ENCODE measurements around the gene ELMO1. TPM values are rescaled to one million over a fixed set of nuclear protein-coding genes. Genes with fewer than 3 reads are reported as not detected.
A peak's percentile ranks its signal among the peaks of the same experiment; 100 is the strongest.

The ELMO1 gene
- total RNA-seq, 1 experiment from 2014 or later: not detected

- no peak for DNase-seq
- H3K4me3 ChIP-seq: no peak overlapping the region
- H3K36me3 ChIP-seq: no peaks in the 10 kb centered on the region
Measured at GRCh38 chr7:37097983-37098382, 350.7 kb downstream of the ELMO1 start.

DNA sequence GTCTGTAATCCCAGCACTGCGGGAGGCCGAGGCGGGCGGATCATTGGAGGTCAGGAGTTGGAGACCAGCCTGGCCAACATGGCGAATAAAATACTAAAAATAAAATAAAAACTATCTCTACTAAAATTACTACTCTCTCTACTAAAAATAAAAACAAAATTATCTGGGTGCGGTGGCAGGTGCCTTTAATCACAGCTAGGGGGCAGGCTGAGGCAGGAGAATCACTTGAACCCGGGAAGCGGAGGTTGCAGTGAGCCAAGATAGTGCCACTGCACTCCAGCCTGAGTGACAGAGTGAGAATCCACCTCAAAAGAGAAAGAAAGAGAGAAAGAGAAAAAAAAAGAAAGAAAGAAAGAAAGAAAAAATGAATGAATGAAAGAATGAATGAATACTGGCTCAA, 351.4 kb downstream of the ELMO1 start:
- Histone ChIP-seq H3K4me3 (no peak overlapping the region), H3K36me3 (no peaks in the 10 kb centered on the region), H3K27me3 (no peaks in the 10 kb centered on the region), H3K9me3 (no peaks in the 10 kb centered on the region)
- DNase-seq: no peak

More at GRCh38 chr7:37097983-37098382, 350.7 kb downstream of the ELMO1 start:
- Histone ChIP-seq H3K9me3 (no peaks in the 10 kb centered on the region), H3K27me3 (no peaks in the 10 kb centered on the region)

DNA sequence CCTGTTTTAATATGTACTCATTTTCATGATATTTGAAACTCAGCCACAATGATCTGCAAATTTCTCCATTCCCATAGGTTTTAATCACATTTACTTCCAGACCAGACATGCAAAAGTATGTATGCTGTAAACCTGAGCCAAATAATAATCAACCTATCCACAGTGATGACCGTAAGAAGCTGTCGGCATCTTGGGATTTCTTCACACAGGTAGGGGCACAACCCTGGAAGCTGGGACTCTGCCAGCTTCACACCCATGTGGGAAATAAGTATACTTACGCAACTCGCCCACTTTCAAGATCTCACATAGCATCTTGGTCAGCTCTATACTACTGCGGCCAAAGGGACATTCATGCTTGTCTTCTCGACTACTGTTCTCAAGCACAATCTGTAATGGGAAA, 352.3 kb downstream of the ELMO1 start:
- Histone ChIP-seq H3K36me3 (no peaks in the 10 kb centered on the region), H3K9me3 (no peaks in the 10 kb centered on the region), H3K27me3 (no peaks in the 10 kb centered on the region), H3K4me3 (no peak overlapping the region)
- DNase-seq: no peak

- Histone ChIP-seq H3K27me3 (no peaks in the 10 kb centered on the region), H3K36me3 (no peaks in the 10 kb centered on the region), H3K4me3 (no peak overlapping the region), H3K9me3 (no peaks in the 10 kb centered on the region)
- DNase-seq: no peak
Measured at GRCh38 chr7:37095122-37095521, 353.5 kb downstream of the ELMO1 start.

- Histone ChIP-seq H3K36me3 (no peaks in the 10 kb centered on the region), H3K27me3 (no peaks in the 10 kb centered on the region), H3K9me3 (no peaks in the 10 kb centered on the region), H3K4me3 (no peak overlapping the region)
- no peak for DNase-seq
Measured at GRCh38 chr7:37093257-37093656, 355.4 kb downstream of the ELMO1 start.

DNA sequence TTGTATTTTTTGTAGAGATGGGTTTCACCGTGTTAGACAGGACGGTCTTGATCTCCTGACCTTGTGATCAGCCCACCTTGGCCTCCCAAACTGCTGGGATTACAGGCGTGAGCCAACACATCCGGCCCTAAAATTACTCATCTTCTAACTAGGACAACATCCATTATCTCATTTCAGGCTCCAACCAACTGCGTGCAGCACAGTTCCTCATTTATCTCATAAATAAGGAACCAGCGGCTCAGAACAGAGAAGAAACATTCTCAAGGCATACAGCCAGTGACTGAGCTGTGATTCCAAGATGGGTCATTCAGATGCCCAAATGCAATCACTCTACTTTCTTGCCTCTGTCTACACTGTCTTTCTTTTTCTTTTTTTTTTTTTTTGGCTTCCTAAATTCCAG, 356.1 kb downstream of the ELMO1 start:
- no peak overlapping the region for H3K4me3 ChIP-seq

DNA sequence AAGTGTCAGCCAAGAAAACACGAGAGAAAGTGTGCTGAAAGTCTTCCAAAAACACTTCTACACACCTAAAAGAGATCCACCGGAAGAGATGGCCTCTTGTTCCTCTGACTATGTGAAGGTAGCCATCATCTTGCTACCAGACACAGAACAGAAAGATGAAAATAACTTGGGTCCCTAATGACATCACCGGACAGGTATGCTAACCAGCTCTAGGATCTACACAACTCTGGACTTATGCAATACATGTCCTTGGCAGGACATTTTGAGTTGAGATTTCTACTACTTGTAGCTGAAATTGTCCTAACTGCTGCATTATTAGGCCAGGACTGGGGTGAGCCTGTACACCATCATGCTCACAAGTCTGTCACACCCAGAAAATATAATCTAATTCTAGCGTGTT, 358.7 kb downstream of the ELMO1 start:
- no peaks in the 10 kb centered on the region for H3K9me3 ChIP-seq
- H3K27me3 ChIP-seq: no peaks in the 10 kb centered on the region
- no peak overlapping the region for H3K4me3 ChIP-seq
- no peak for DNase-seq
- no peaks in the 10 kb centered on the region for H3K36me3 ChIP-seq

More for the DNA sequence above, 356.1 kb downstream of the ELMO1 start:
- Histone ChIP-seq H3K9me3 (no peaks in the 10 kb centered on the region), H3K36me3 (no peaks in the 10 kb centered on the region), H3K27me3 (no peaks in the 10 kb centered on the region)
- DNase-seq: no peak

- Histone ChIP-seq H3K4me3 (no peak overlapping the region), H3K9me3 (no peaks in the 10 kb centered on the region), H3K36me3 (no peaks in the 10 kb centered on the region), H3K27me3 (no peaks in the 10 kb centered on the region)
- DNase-seq: no peak
Measured at GRCh38 chr7:37085600-37085999, 363.1 kb downstream of the ELMO1 start.

GRCh38 chr7:37084303-37084702, 364.4 kb downstream of the ELMO1 start:
- no peaks in the 10 kb centered on the region for H3K27me3 ChIP-seq
- no peaks in the 10 kb centered on the region for H3K9me3 ChIP-seq
- H3K4me3 ChIP-seq: no peak overlapping the region
- no peak for DNase-seq
- H3K36me3 ChIP-seq: no peaks in the 10 kb centered on the region

DNA sequence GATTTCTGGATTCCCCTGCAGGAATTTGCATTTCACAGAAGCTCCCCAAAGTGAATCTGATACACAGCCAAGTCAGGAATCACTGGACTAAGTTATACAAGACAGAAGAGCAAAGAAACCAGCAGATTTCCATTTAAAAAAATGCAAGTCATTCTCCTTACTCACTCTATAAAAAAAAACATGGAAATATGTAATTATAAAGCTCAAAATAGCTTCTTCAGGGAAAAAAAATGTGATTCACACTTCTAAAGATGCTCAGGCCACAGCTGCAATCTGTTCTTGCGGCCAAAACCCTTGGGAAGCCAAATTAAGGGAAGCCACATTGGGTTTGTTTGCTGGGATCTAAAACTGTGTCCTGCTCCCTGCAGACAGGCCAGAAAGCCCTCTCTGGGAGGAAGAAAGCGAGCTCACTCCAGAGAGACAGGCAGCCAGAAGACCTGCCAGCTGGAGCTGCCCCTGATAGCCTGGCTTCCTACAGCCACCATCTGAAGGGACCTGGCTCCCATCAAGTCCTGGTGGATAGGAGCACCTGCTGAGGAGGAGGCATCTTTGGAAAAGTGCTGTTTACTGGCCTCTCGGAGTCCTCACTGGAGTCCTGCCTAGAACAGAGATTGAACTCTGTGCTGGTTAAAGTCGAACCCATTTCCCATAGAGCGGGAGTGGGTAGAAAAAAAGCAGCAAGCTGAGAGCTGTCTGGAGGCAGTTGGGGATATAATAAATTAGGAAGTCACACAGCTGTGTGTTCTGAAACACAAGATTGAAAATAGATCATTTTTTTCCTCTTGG, 365.2 kb downstream of the ELMO1 start:
- Histone ChIP-seq H3K9me3 (no peaks in the 10 kb centered on the region), H3K27me3 (no peaks in the 10 kb centered on the region), H3K4me3 (no peak overlapping the region), H3K36me3 (no peaks in the 10 kb centered on the region)
- DNase-seq: peak; percentile 39

DNA sequence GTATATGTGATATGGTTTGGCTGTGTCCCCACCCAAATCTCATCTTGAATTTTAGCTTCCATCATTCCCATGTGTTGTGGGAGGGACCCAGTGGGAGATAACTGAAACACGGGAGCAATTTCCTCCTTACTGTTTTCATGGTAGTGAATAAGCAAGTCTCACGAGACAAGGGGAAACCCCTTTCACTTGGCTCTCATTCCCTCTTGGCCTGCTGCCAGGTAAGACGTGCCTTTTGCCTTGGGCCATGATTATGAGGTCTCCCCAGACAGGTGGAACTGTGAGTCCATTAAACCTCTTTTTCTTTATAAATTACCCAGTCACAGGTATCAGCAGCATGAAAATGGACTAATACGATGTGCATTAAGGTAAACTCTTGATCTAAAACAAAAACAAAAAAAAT, 367.2 kb downstream of the ELMO1 start:
- H3K4me3 ChIP-seq: no peak overlapping the region
- H3K36me3 ChIP-seq: no peaks in the 10 kb centered on the region
- H3K9me3 ChIP-seq: no peaks in the 10 kb centered on the region
- H3K27me3 ChIP-seq: no peaks in the 10 kb centered on the region
- DNase-seq: no peak

GRCh38 chr7:37079420-37079819, 369.2 kb downstream of the ELMO1 start:
- no peaks in the 10 kb centered on the region for H3K9me3 ChIP-seq
- no peak overlapping the region for H3K4me3 ChIP-seq
- H3K36me3 ChIP-seq: no peaks in the 10 kb centered on the region
- no peaks in the 10 kb centered on the region for H3K27me3 ChIP-seq
- no peak for DNase-seq

- Histone ChIP-seq H3K9me3 (no peaks in the 10 kb centered on the region), H3K27me3 (no peaks in the 10 kb centered on the region), H3K4me3 (no peak overlapping the region), H3K36me3 (no peaks in the 10 kb centered on the region)
- no peak for DNase-seq
Measured at GRCh38 chr7:37076668-37077067, 372.0 kb downstream of the ELMO1 start.

DNA sequence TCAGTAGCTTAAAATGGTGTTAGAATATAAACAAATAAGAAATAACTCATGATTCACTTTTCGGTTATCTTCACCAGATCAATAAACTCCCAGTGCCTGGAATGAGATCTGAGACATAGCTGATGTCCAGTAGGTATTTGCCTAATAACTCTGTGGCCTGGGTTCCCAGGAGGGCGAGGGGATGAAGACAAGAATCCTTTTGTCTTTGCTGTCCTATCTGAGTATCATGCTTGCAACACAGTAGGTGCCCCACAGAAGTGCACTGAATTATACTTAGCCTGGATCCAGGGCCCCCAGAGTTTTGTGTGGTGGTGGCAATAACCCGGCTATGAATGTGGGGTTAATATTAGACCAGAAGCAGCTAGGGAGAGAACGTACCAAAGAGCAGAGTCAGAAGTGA, 374.3 kb downstream of the ELMO1 start:
- H3K36me3 ChIP-seq: no peaks in the 10 kb centered on the region
- H3K9me3 ChIP-seq: no peaks in the 10 kb centered on the region
- no peak for DNase-seq
- H3K4me3 ChIP-seq: no peak overlapping the region
- no peaks in the 10 kb centered on the region for H3K27me3 ChIP-seq

GRCh38 chr7:37071124-37071523, 377.5 kb downstream of the ELMO1 start:
- DNase-seq: no peak
- no peak overlapping the region for H3K4me3 ChIP-seq
- no peaks in the 10 kb centered on the region for H3K27me3 ChIP-seq
- H3K36me3 ChIP-seq: no peaks in the 10 kb centered on the region
- no peaks in the 10 kb centered on the region for H3K9me3 ChIP-seq

DNA sequence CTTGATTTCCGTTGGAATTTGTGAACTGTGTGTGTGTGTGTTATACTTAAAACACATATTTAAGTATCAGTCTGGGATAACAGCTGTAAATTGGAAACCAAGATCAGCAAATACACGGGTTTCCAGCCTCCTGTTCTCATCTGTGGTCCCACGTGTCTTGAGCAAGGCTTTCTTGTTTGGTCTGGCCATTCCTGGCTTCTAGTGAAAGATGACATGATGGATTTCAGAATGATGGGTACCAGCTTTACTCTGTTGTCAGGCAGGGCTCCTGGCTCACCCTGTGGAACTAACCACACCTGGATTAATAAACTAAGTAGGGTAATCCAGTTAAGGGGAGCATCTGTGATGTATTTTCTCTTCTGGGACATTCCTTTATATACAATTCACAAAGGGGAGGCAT, 378.2 kb downstream of the ELMO1 start:
- Histone ChIP-seq H3K4me3 (no peak overlapping the region), H3K36me3 (no peaks in the 10 kb centered on the region), H3K27me3 (no peaks in the 10 kb centered on the region), H3K9me3 (no peaks in the 10 kb centered on the region)
- DNase-seq: no peak

DNA sequence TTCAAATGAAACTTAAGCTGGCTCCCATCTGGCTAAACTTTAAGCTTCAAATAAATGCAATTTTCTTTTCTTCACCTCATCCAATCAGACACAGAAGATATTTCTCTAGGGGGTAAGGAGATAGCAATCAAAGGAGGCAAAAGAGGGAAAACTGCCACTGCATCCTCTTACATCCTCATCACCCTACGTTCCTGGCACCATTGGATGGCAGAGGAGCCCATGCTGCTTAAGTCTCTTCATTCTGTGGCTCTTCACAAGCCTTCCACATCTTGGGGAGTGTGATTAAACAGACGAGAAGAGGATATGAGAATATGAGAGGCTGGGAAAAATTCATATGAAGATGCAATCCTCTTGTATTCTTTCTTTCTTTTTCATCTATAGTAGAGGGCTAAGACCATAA, 378.6 kb downstream of the ELMO1 start:
- H3K36me3 ChIP-seq: no peaks in the 10 kb centered on the region
- DNase-seq: no peak
- no peak overlapping the region for H3K4me3 ChIP-seq
- no peaks in the 10 kb centered on the region for H3K27me3 ChIP-seq
- no peaks in the 10 kb centered on the region for H3K9me3 ChIP-seq

DNA sequence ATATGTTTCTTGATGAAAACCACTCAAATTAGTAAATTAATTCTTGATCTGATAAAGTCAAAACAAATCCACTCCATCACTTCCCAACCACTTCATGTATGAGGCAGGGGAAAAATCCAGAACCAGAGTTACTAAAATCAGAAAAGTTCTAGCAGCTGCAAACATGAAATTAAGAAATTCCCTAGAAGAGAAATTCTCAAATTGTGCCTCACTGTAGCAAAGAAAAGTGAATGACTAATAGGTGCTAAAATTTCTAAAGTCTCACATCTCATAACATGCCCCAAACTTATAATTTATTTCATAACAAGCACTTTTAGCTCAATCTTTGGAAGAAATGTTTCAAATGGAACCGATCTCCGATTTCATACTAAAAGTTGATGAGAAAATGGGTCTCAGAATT, 379.3 kb downstream of the ELMO1 start:
- no peak overlapping the region for H3K4me3 ChIP-seq
- H3K27me3 ChIP-seq: no peaks in the 10 kb centered on the region
- DNase-seq: no peak
- no peaks in the 10 kb centered on the region for H3K36me3 ChIP-seq
- H3K9me3 ChIP-seq: no peaks in the 10 kb centered on the region
